ENCODE measurements around the gene G0S2.

Gene G0S2

DNA sequence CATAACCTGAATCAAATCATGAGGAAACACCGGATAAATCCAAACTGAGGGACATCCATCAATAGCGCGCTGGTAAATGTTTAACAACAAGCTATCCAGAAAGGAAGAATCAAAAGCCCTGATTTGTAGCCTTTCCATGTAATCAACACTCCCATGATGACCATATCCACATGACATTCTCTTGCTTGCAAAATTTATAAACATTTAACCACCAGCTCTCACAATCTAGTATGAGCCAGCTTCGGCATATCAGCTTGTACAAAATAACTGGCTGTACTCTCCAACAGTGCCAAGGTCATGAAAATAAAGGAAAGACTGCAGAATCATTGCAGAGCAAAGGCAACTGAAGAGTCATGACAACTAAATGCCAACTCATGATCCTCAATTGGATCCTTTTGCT lies 45.1 kb downstream of the G0S2 start:
- no peak for DNase-seq (ENCODE audit: low spot score)

GRCh38 chr1:209720826-209721225 lies 45.6 kb downstream of the G0S2 start:
- no peak for DNase-seq (ENCODE audit: low spot score)

- DNase-seq (ENCODE audit: low spot score) = no peak
These were observed 46.1 kb downstream of the G0S2 start for GRCh38 chr1:209721323-209721722.

- no peak for DNase-seq (ENCODE audit: low spot score)
These were observed 48.1 kb downstream of the G0S2 start for GRCh38 chr1:209723265-209723664.

- no peak for DNase-seq (ENCODE audit: low spot score)
These were observed 48.8 kb downstream of the G0S2 start for GRCh38 chr1:209723756-209724693.

All from globus pallidus (tissue), 1 donor.